Measurements from ENCODE around the gene CD6.
A peak's percentile ranks its signal among the peaks of the same experiment; 100 is the strongest.

CD6 gene

GRCh38 chr11:61033417-61033816 is 61.9 kb downstream of the CD6 start:
- no peak for DNase-seq

- DNase-seq, result no peak
Observed at GRCh38 chr11:61034111-61034510, 62.6 kb downstream of the CD6 start.

GRCh38 chr11:61034704-61035525 is 63.4 kb downstream of the CD6 start:
- no peak for DNase-seq

GRCh38 chr11:61035526-61035835 is 64.0 kb downstream of the CD6 start:
- DNase-seq, result no peak

GRCh38 chr11:61037441-61038093 is 66.1 kb downstream of the CD6 start:
- DNase-seq, result no peak

GRCh38 chr11:61039916-61040315 is 68.4 kb downstream of the CD6 start:
- no peak for DNase-seq

GRCh38 chr11:61041755-61042518 is 70.5 kb downstream of the CD6 start:
- peak; percentile 89 for DNase-seq

GRCh38 chr11:61042537-61042936 is 71.1 kb downstream of the CD6 start:
- no peak for DNase-seq

GRCh38 chr11:61042961-61043540 is 71.6 kb downstream of the CD6 start:
- peak; percentile 56 to 76 for DNase-seq

GRCh38 chr11:61045271-61045670 is 73.8 kb downstream of the CD6 start:
- no peak for DNase-seq

- DNase-seq, result no peak
Observed at GRCh38 chr11:61046833-61047232, 75.4 kb downstream of the CD6 start.

GRCh38 chr11:61048368-61049062 is 77.0 kb downstream of the CD6 start:
- no peak for DNase-seq

GRCh38 chr11:61049063-61049377 is 77.5 kb downstream of the CD6 start:
- no peak for DNase-seq

GRCh38 chr11:61049859-61050258 is 78.4 kb downstream of the CD6 start:
- DNase-seq, result no peak

- no peak for DNase-seq
Observed at GRCh38 chr11:61052182-61052972, 80.9 kb downstream of the CD6 start.

- no peak for DNase-seq
Observed at GRCh38 chr11:61053191-61053590, 81.7 kb downstream of the CD6 start.

GRCh38 chr11:61054513-61054912 is 83.0 kb downstream of the CD6 start:
- DNase-seq, result no peak

- no peak for DNase-seq
Observed at GRCh38 chr11:61054927-61055562, 83.6 kb downstream of the CD6 start.

- DNase-seq, result no peak
Observed at GRCh38 chr11:61055776-61056175, 84.3 kb downstream of the CD6 start.

- no peak for DNase-seq
Observed at GRCh38 chr11:61056571-61056970, 85.1 kb downstream of the CD6 start.

- DNase-seq, result no peak
Observed at GRCh38 chr11:61056981-61057380, 85.5 kb downstream of the CD6 start.

GRCh38 chr11:61057615-61058014 is 86.1 kb downstream of the CD6 start:
- DNase-seq, result no peak

All from CD4-positive, alpha-beta T cell treated with Interleukin-1 beta for 1 hour (primary cell).